DND-41 (cell line): ENCODE results near the gene LXN.

Experiments
- ATAC-seq: fragments of 200-7000 bp; cut with Tn5 transposase; 3 replicates; pipeline ENCODE4 v1.9.1; 2021; ENCODE audit warnings: low read depth; ENCODE audit not compliant: insufficient read depth
- DNase-seq: peaks from one replicate; pipeline ENCODE4 v3.0.0-alpha.2; 2020
- H2AFZ ChIP-seq: 2 replicates; pipeline ENCODE4 v1.6.0; 2012; ENCODE audit warnings: low read depth, low read length
- H3K27ac ChIP-seq: 2 replicates; pipeline ENCODE4 v1.5.1; 2012; ENCODE audit warnings: low read length, inconsistent platforms
- H3K27me3 ChIP-seq: fragments of 200-600 bp; sonication (generic); 2 replicates; pipeline ENCODE4 v1.6.0; 2012; ENCODE audit warnings: low read length, mild to moderate bottlenecking, inconsistent platforms; ENCODE audit not compliant: insufficient read depth, poor library complexity
- H3K36me3 ChIP-seq: 2 replicates; pipeline ENCODE4 v1.5.1; 2012; ENCODE audit warnings: low read length, inconsistent platforms; ENCODE audit not compliant: insufficient read depth
- H3K4me1 ChIP-seq: 2 replicates; pipeline ENCODE4 v1.5.1; 2012; ENCODE audit warnings: mild to moderate bottlenecking, low read length; ENCODE audit not compliant: insufficient read depth
- H3K4me2 ChIP-seq: 2 replicates; pipeline ENCODE4 v1.6.0; 2012; ENCODE audit warnings: mild to moderate bottlenecking, moderate library complexity, low read length, inconsistent platforms; ENCODE audit not compliant: insufficient read depth
- H3K4me3 ChIP-seq, 2 experiments: fragments of 200-600 bp in 1 of 2; shearing (Covaris generic) in 1 of 2; 2 replicates each; pipeline ENCODE4 v1.5.1; 2012 to 2016; ENCODE audit warnings: inconsistent platforms in 2 of 2, low read length in 2 of 2, mild to moderate bottlenecking in 2 of 2, low read depth in 1 of 2, moderate library complexity in 1 of 2
- H3K79me2 ChIP-seq: 2 replicates; pipeline ENCODE4 v1.6.0; 2012; ENCODE audit warnings: low read length, inconsistent platforms; ENCODE audit not compliant: insufficient read depth
- H3K9ac ChIP-seq: 2 replicates; pipeline ENCODE4 v1.6.0; 2012; ENCODE audit warnings: low read depth, mild to moderate bottlenecking, inconsistent platforms, low read length, moderate library complexity
- H3K9me3 ChIP-seq: 2 replicates; pipeline ENCODE4 v1.5.1; 2012; ENCODE audit warnings: low read length, moderate library complexity, mild to moderate bottlenecking, inconsistent platforms; ENCODE audit not compliant: insufficient read depth, severe bottlenecking
- H4K20me1 ChIP-seq: 2 replicates; pipeline ENCODE4 v1.6.0; 2012; ENCODE audit warnings: low read length; ENCODE audit not compliant: insufficient read depth
- EZH2 ChIP-seq: IDR thresholded peaks from 3 replicates; pipeline ENCODE4 v1.6.1; 2012; ENCODE audit warnings: borderline replicate concordance, low read depth, mild to moderate bottlenecking, moderate library complexity, low read length, inconsistent platforms; ENCODE audit not compliant: severe bottlenecking
- TF ChIP-seq, protein P1 (sequence below): IDR thresholded peaks from 2 replicates; pipeline ENCODE4 v1.5.1; 2012; ENCODE audit warnings: borderline replicate concordance, low read length, moderate library complexity, mild to moderate bottlenecking; ENCODE audit not compliant: poor library complexity, severe bottlenecking; ENCODE audit errors: extremely low read depth

Gene LXN

DNA sequence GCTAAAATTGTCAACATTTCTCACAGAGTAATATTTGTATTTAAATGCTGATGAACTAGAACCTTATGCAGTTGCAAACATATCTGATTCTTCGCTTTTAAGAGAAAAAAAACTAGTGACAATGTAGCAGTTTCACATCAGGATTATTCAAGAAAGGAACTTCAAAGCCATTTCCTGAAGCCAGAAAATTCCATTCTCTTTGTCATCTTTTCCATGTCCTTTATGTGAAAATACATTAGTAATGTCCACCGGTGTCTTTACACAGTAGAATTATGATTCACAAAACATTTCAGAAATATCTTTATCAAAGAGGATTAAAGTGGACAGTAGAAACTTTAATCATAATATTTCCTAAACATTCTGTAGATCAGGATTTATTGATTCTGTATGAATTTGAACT, 12.7 kb upstream of the LXN start:
- no peak overlapping the region for H3K9ac ChIP-seq
- no peaks in the 10 kb centered on the region for H3K4me1 ChIP-seq
- no peak overlapping the region for H2AFZ ChIP-seq
- no peak overlapping the region for H3K4me3 ChIP-seq
- H3K27ac ChIP-seq = no peak overlapping the region
- peaks cover 21% of the 10 kb centered on the region; the same call in 1 of the 2 replicates for H3K36me3 ChIP-seq
- no peak overlapping the region for H3K4me2 ChIP-seq
- ATAC-seq (no peak), DNase-seq (no peak)
- no peaks in the 10 kb centered on the region for H4K20me1 ChIP-seq
- no peaks in the 10 kb centered on the region for H3K79me2 ChIP-seq
- H3K9me3 ChIP-seq = no peaks in the 10 kb centered on the region
- no peak for TF ChIP-seq EZH2
- TF ChIP-seq, protein P1, sequence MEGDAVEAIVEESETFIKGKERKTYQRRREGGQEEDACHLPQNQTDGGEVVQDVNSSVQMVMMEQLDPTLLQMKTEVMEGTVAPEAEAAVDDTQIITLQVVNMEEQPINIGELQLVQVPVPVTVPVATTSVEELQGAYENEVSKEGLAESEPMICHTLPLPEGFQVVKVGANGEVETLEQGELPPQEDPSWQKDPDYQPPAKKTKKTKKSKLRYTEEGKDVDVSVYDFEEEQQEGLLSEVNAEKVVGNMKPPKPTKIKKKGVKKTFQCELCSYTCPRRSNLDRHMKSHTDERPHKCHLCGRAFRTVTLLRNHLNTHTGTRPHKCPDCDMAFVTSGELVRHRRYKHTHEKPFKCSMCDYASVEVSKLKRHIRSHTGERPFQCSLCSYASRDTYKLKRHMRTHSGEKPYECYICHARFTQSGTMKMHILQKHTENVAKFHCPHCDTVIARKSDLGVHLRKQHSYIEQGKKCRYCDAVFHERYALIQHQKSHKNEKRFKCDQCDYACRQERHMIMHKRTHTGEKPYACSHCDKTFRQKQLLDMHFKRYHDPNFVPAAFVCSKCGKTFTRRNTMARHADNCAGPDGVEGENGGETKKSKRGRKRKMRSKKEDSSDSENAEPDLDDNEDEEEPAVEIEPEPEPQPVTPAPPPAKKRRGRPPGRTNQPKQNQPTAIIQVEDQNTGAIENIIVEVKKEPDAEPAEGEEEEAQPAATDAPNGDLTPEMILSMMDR = no peak
- H3K27me3 ChIP-seq = no peaks in the 10 kb centered on the region

DNA sequence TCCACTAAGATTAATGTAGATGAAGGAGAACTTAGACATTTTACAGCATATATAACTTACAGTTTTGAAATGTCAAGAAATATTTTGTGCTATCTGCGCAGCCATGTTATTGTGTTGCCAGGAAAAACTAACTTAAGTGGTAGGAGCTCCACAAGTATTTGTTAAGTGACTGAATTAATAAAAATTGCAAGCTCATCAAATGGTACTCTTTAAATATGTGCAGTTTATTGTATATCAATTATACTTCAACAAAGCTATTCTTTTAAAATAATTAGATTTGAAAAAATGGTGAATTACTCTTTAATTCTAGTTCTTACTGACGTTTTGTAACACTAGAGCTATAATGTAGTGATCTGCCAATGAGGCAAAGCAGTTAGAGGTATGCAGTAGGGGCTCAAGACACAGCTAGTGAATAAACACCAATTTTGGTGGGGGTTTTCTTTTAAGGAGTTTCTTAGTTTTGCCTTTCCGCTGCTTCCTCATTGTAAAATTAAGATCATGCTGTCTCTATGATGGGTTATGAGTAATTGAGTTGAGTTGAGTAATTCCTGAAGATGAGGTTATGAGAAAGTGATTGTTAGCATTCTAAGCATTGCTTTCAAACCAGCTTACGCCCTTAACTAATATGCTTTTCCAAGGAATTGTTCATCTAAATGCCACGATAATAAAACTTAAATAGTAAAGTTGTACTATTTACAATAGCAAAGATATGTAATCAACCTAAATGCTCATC, 10.9 kb upstream of the LXN start:
- peaks cover 19% of the 10 kb centered on the region; the same call in 1 of the 2 replicates for H3K36me3 ChIP-seq
- H3K9me3 ChIP-seq = no peaks in the 10 kb centered on the region
- no peak overlapping the region for H3K4me2 ChIP-seq
- H3K4me1 ChIP-seq = no peaks in the 10 kb centered on the region
- no peaks in the 10 kb centered on the region for H4K20me1 ChIP-seq
- no peaks in the 10 kb centered on the region for H3K79me2 ChIP-seq
- ATAC-seq = no peak
- no peak overlapping the region for H2AFZ ChIP-seq
- no peak overlapping the region for H3K9ac ChIP-seq
- H3K4me3 ChIP-seq = no peak overlapping the region
- TF ChIP-seq, protein P1 = no peak
- no peak for TF ChIP-seq EZH2
- DNase-seq = no peak
- H3K27me3 ChIP-seq = no peaks in the 10 kb centered on the region
- H3K27ac ChIP-seq = no peak overlapping the region

DNA sequence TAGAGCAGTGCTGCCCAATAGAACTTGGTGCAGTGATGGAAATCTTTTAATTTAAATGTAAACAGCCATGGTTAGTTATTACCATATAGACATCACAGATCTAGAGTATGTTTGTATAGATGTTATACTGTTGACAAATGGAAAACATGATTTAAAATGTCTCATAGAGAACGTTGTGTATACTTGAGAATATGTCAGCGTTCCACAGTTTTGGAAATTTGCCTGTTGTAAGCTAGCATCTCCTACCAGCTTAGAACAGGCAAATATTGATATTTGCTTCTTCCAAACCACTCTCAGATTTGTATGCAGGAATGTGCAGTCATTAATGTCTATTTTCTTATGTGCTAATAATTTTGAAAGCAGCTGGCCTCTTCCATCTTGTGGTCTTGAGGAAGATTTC, 8.4 kb upstream of the LXN start:
- no peak for DNase-seq
- Histone ChIP-seq H3K4me1 (no peaks in the 10 kb centered on the region), H3K27ac (no peak overlapping the region), H4K20me1 (no peaks in the 10 kb centered on the region), H3K9ac (no peak overlapping the region), H3K4me2 (no peak overlapping the region), H3K36me3 (peaks cover 26% of the 10 kb centered on the region; the same call in 1 of the 2 replicates), H3K79me2 (no peaks in the 10 kb centered on the region), H2AFZ (no peak overlapping the region), H3K9me3 (no peaks in the 10 kb centered on the region), H3K27me3 (no peaks in the 10 kb centered on the region), H3K4me3 (no peak overlapping the region)
- TF ChIP-seq, protein P1 = no peak
- no peak for TF ChIP-seq EZH2
- ATAC-seq = no peak
